VCaP (cell line): ENCODE results near the gene SLC5A12.

Experiments used
- H3K27ac ChIP-seq: fragments of 450-650 bp; 2 replicates; pipeline ENCODE4 v1.5.1; 2017
- CTCF ChIP-seq: fragments of 450-650 bp; conservative IDR thresholded peaks from 2 replicates; pipeline ENCODE4 v1.5.1; 2017; ENCODE audit warnings: mild to moderate bottlenecking, moderate library complexity

SLC5A12 gene

GRCh38 chr11:26741036-26741435 lies 19.2 kb upstream of the SLC5A12 start:
- H3K27ac ChIP-seq = peak overlapping the region; percentile 61
- TF ChIP-seq CTCF = no peak

- H3K27ac ChIP-seq = no peak overlapping the region
- TF ChIP-seq CTCF = no peak
Observed at GRCh38 chr11:26739366-26740073, 17.7 kb upstream of the SLC5A12 start.

GRCh38 chr11:26734691-26735090 lies 12.8 kb upstream of the SLC5A12 start:
- H3K27ac ChIP-seq = no peak overlapping the region
- TF ChIP-seq CTCF = no peak

GRCh38 chr11:26731084-26731456 lies 9.2 kb upstream of the SLC5A12 start:
- TF ChIP-seq CTCF = no peak
- H3K27ac ChIP-seq = no peak overlapping the region

- no peak overlapping the region for H3K27ac ChIP-seq
- no peak for TF ChIP-seq CTCF
Observed at GRCh38 chr11:26730414-26731083, 8.7 kb upstream of the SLC5A12 start.

- H3K27ac ChIP-seq = no peak overlapping the region
- TF ChIP-seq CTCF = no peak
Observed at GRCh38 chr11:26729284-26729683, 7.4 kb upstream of the SLC5A12 start.

GRCh38 chr11:26726960-26727359 lies 5.1 kb upstream of the SLC5A12 start:
- no peak overlapping the region for H3K27ac ChIP-seq
- no peak for TF ChIP-seq CTCF
